ENCODE measurements around the gene SPEF2.

DNA sequence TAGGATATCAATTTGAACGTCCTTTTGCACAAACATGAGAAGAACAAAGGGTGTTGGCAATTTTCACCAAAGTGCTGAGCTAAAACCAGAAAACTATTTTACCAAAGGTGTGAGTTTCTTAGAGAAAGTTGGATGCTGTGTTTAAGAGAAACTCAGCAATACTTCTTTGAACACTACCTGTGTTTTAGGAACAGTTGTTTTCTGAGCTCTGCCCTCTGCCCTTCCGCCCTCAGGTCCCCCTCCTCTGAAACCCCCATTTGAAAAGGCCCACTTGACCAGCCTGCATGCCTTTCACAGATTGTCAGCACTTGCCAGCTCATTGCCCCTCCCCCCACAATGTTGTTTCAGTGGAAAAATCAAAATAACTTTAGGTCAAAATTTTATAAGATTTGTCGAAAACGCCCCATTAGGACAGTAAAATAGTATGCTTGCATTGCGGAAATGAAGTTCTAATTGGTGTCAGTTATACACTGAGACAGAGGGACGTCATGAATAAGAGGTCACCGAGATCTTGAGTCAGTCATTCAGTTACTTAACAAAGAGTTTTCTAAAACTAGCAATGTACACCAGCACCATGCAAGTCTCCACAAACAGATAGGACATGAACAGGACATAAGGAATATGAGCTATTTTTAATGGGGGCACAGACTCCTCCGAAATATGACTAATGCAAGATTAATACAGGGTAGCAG is 177.2 kb downstream of the SPEF2 start:
- TF ChIP-seq, protein P1, sequence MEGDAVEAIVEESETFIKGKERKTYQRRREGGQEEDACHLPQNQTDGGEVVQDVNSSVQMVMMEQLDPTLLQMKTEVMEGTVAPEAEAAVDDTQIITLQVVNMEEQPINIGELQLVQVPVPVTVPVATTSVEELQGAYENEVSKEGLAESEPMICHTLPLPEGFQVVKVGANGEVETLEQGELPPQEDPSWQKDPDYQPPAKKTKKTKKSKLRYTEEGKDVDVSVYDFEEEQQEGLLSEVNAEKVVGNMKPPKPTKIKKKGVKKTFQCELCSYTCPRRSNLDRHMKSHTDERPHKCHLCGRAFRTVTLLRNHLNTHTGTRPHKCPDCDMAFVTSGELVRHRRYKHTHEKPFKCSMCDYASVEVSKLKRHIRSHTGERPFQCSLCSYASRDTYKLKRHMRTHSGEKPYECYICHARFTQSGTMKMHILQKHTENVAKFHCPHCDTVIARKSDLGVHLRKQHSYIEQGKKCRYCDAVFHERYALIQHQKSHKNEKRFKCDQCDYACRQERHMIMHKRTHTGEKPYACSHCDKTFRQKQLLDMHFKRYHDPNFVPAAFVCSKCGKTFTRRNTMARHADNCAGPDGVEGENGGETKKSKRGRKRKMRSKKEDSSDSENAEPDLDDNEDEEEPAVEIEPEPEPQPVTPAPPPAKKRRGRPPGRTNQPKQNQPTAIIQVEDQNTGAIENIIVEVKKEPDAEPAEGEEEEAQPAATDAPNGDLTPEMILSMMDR (IDR thresholded peaks at IDR 0.05), result no peak
- TF ChIP-seq POLR2A (IDR thresholded peaks at IDR 0.05), result no peak
